Measurements from ENCODE around the gene FLOT2.
"Not testable (repeated sequence)": the region's sequence is repeated elsewhere in the genome, so short reads cannot be mapped to it uniquely, and the experiment has no call there.

The FLOT2 gene

GRCh38 chr17:28917029-28917428 lies 19.5 kb upstream of the FLOT2 start:
- in situ Hi-C loops (cut with MboI; ENCODE audit: low sequenced_read_pairs), result no loop called here

GRCh38 chr17:28916302-28916934 lies 18.9 kb upstream of the FLOT2 start:
- in situ Hi-C loops (cut with MboI; ENCODE audit: low sequenced_read_pairs), result no loop called here

- in situ Hi-C loops (cut with MboI; ENCODE audit: low sequenced_read_pairs), result no loop called here
Measured at GRCh38 chr17:28912938-28913333, 15.4 kb upstream of the FLOT2 start.

DNA sequence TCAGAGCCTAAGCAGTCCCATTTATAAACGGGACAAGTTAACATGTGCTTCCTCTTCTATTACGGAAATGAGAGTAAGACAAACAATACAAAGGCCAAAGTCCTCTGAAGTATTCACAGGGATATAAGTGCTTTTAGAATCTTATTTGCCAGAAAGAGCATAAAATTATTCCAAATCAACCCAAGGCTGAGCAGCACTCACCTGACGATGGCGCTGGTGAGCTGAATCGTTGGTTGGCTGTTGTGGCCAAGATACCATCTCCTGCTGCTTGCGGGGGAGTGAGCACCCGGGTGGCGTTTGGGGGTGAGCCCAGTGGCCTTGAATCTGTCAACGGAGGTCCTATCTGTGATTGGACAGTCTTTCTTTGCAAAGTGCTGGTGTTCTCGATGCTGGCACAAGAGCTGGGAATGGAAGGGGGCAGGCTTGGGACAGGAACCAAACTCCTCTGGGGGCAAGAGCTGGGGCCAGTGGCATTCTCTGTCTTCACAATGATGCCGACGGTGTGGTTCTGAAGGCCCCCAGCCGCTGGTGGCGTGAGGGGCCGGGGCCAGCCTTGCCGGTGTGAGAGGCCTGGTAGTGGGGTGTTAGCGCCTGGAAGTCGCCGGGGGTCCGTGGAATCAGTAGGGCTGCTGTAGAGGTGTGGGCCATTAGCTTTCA lies 14.9 kb upstream of the FLOT2 start:
- in situ Hi-C loops (cut with MboI; ENCODE audit: low sequenced_read_pairs), result no loop called here

DNA sequence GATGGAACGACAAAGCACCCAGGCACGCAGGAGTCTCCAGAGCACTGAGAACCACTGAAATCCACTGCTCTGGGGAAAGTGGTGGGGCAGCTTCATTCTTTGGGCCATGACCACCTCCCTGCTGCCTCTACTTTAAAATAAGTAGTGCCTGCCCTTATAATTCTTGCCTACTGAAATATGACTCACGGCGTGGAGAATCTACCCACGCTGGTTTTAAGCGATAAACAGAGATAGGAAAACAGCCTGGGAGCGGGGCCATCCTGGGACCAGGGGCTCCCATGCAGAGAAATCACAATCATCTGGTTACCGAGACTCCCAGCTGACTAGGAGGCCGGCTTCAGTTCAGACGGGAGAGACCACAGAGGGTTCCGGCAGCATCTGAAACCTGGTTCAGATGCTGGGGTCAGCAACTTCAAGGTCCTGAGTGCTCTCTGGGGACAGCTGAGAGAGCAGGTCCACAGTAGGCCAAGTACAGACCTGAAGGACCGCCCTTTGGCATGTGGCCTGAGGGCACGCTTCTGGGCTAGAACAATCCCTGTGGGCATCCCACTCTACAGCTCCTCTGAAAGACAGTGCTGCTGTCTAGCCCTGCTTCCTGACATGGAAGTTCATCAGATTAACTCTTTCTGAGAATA lies 14.0 kb upstream of the FLOT2 start:
- in situ Hi-C loops (cut with MboI; ENCODE audit: low sequenced_read_pairs), result no loop called here

GRCh38 chr17:28910534-28910933 lies 13.0 kb upstream of the FLOT2 start:
- in situ Hi-C loops (cut with MboI; ENCODE audit: low sequenced_read_pairs), result no loop called here

GRCh38 chr17:28908640-28909167 lies 11.2 kb upstream of the FLOT2 start:
- in situ Hi-C loops (cut with MboI; ENCODE audit: low sequenced_read_pairs), result no loop called here

GRCh38 chr17:28907709-28908475 lies 10.4 kb upstream of the FLOT2 start:
- in situ Hi-C loops (cut with MboI; ENCODE audit: low sequenced_read_pairs), result no loop called here

DNA sequence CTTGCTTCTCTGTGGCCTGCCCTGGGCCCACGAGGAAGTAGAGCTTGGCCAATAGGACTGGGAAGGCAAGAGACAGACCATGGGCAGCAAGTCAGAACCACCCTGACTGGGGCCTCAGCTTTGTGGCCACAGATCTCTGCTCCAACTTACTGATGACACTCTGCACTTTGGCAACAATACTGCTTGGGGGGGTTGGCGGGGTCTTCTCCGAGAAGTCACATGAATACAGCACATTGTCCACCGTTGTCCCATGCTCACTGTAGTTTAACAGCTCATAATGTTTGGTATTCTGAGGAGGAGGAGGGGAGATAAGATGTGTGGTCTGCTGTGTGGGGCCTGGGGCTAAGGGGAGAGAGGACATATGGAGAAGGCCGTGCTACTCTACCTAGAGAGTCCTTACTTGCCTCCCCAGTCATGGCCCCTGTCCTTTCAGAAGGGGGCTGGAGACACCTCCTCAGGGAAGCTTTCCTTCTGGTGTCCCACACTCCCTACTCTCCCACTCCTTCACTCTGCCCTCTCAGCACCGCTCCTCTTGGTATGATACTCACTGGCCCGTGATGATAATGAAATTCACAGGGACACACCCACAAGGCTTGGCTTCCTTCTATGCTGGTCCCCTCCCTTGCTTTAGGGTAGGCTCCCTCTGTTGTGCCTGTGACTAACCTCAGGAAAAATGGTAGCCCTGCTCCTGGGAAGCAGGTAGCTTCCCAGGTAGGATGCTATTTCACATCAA lies 9.3 kb upstream of the FLOT2 start:
- in situ Hi-C loops (cut with MboI; ENCODE audit: low sequenced_read_pairs), result no loop called here

- in situ Hi-C loops (cut with MboI; ENCODE audit: low sequenced_read_pairs), result no loop called here
Measured at GRCh38 chr17:28906276-28906675, 8.7 kb upstream of the FLOT2 start.

DNA sequence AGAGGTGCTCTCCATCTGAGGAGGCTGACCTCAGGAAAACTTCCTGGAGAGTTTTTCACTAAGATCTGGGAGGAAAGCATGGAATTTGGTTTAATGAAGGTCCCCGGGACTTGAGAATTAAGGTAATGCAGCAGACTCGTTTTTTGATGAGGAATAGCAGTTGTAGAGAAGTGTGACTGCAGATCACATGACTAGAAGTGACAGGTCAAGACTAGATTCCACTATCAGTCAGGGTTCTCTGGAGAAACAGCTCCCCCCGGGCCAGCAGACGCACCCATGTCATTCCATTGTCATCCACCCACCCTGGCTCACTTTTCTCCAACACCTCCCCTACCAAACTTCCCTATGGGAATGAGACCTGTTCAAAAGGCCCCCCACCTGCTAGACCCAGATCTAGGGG lies 7.3 kb upstream of the FLOT2 start:
- in situ Hi-C loops (cut with MboI; ENCODE audit: low sequenced_read_pairs), result no loop called here

- in situ Hi-C loops (cut with MboI; ENCODE audit: low sequenced_read_pairs), result not testable (repeated sequence)
Measured at GRCh38 chr17:28903546-28903841, 6.0 kb upstream of the FLOT2 start.

- in situ Hi-C loops (cut with MboI; ENCODE audit: low sequenced_read_pairs), result no loop called here
Measured at GRCh38 chr17:28902819-28903545, 5.4 kb upstream of the FLOT2 start, which contains the start of gene DHRS13. Gene DHRS13 (minus strand): TSS chr17:28903079. CDS start chr17:28902944, 135 bp downstream.

- in situ Hi-C loops (cut with MboI; ENCODE audit: low sequenced_read_pairs), result no loop called here
Measured at GRCh38 chr17:28901866-28902818, 4.6 kb upstream of the FLOT2 start.

DNA sequence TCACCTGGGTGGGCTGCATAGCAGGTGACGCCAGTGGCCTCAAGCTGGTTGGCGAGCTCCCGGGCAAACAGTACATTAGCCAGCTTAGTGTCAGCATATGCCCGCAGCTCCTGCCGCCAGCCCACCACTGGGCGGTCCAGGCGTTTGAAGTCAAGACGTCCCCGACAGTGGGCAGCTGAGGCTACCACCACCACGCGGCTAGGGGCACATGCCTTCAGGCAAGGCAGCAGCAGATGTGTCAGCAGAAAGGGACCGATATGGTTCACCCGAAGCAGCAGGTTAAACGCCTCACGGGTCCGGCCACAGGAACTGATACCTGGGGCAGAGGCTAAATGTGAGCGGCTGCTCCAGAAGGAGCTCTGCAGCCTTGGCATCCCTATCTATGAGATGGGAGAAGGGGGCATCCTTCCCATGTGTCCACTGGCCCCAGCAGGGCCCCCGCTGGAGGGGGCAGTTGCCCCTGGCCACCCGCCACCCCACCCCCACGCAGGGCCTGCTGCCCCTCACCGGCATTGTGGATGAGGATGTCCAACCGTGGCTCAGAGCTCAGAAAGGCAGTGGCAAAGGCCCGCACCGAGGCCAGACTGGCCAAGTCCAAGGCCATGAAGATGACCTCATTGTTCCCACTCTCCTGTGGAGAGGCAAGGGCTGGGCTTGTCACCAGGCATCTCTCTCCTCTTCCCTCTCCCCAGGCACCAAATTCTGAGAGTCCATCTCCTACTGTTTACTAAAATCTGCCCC lies 3.6 kb upstream of the FLOT2 start:
- in situ Hi-C loops (cut with MboI; ENCODE audit: low sequenced_read_pairs), result no loop called here

- in situ Hi-C loops (cut with MboI; ENCODE audit: low sequenced_read_pairs), result no loop called here
Measured at GRCh38 chr17:28899212-28899815, 1.8 kb upstream of the FLOT2 start.

DNA sequence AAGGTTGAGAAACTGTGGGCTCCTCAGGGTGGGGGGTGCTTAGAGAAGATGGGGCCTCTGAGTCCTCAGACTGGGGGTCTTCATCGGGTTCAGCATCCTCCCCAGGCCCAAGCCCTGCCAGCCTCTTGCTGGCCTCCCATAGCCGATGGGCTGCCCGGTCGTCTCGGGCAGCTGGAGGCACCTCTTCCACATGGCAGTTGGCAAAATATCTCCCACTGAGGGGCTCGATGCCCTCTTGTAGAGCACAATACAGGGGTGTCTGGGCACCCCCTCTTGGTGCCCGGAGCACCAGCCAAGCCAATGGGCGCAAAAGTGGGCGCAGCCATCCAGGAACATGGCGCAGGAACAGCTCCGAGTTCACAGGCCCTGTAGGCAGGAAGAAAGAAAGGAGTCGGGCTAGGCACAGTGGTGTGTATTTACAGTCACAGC lies 1.0 kb upstream of the FLOT2 start:
- in situ Hi-C loops (cut with MboI; ENCODE audit: low sequenced_read_pairs), result no loop called here
